ENCODE data around the gene FRMD8. TPM values are rescaled to one million over a fixed set of nuclear protein-coding genes. Genes with fewer than 3 reads are reported as not detected.

Gene FRMD8
- total and polyA plus RNA-seq, 9 of the 15 experiments (the other 6 are each of a cell fraction or from before 2014, with no cell fraction given) = 4.5 to 54.5 (median 15.8) TPM

DNA sequence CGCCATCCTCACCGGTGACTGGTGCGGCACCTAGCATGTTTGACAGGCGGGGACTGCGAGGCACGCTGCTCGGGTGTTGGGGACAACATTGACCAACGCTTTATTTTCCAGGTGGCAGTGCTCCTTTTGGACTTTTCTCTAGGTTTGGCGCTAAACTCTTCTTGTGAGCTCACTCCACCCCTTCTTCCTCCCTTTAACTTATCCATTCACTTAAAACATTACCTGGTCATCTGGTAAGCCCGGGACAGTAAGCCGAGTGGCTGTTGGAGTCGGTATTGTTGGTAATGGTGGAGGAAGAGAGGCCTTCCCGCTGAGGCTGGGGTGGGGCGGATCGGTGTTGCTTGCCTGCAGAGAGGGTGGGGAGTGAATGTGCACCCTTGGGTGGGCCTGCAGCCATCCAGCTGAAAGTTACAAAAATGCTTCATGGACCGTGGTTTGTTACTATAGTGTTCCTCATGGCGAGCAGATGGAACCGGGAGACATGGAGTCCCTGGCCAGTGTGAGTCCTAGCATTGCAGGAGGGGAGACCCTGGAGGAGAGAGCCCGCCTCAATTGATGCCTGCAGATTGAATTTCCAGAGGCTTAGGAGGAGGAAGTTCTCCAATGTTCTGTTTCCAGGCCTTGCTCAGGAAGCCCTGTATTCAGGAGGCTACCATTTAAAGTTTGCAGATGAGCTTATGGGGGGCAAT is 37.2 kb downstream of the FRMD8 start (continued):
- TF ChIP-seq, protein P1, sequence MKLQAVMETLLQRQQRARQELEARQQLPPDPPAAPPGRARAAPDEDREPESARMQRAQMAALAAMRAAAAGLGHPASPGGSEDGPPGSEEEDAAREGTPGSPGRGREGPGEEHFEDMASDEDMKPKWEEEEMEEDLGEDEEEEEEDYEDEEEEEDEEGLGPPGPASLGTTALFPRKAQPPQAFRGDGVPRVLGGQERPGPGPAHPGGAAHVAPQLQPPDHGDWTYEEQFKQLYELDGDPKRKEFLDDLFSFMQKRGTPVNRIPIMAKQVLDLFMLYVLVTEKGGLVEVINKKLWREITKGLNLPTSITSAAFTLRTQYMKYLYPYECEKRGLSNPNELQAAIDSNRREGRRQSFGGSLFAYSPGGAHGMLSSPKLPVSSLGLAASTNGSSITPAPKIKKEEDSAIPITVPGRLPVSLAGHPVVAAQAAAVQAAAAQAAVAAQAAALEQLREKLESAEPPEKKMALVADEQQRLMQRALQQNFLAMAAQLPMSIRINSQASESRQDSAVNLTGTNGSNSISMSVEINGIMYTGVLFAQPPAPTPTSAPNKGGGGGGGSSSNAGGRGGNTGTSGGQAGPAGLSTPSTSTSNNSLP (IDR thresholded peaks at IDR 0.05; ENCODE audit: borderline replicate concordance, low read depth, low read length) = no peak; the same call in 1 of the 2 replicates
- TF ChIP-seq CREM (IDR thresholded peaks at IDR 0.05; ENCODE audit: low read depth) (no peak), SNRNP70 (optimal IDR thresholded peaks at IDR 0.05; ENCODE audit: low read depth, low read length) (peak; percentile 98), RCOR1 (IDR thresholded peaks at IDR 0.05; ENCODE audit: borderline replicate concordance in 1 of 2, low read depth in 2 of 2, low read length in 2 of 2) (no peak), ZNF347 (CRISPR knock-in tag; IDR thresholded peaks at IDR 0.05; ENCODE audit: low read depth) (0 out of 2 replicates have a peak, but pooled peaks have one; percentile 13), ZNF41 (CRISPR knock-in tag; conservative IDR thresholded peaks at IDR 0.05) (peak; percentile 80), RBM14 (IDR thresholded peaks at IDR 0.05; ENCODE audit: borderline replicate concordance, insufficient read depth, low read depth, low read length) (no peak), KDM2B (CRISPR knock-in tag; IDR thresholded peaks at IDR 0.05) (no peak), ZNF354B (CRISPR knock-in tag; IDR thresholded peaks at IDR 0.05) (no peak), MED1 (CRISPR knock-in tag; IDR thresholded peaks at IDR 0.05; ENCODE audit: borderline replicate concordance) (no peak), MYNN (IDR thresholded peaks at IDR 0.05) (no peak), MYNN (CRISPR knock-in tag; IDR thresholded peaks at IDR 0.05) (no peak), MTA3 (IDR thresholded peaks at IDR 0.05; ENCODE audit: borderline replicate concordance) (no peak), SMARCB1 (IDR thresholded peaks at IDR 0.05; ENCODE audit: insufficient read length, low read depth) (no peak), RBM39 (optimal IDR thresholded peaks at IDR 0.05; ENCODE audit: low read depth, low read length) (peak; percentile 90)
- TF ChIP-seq, protein P2, sequence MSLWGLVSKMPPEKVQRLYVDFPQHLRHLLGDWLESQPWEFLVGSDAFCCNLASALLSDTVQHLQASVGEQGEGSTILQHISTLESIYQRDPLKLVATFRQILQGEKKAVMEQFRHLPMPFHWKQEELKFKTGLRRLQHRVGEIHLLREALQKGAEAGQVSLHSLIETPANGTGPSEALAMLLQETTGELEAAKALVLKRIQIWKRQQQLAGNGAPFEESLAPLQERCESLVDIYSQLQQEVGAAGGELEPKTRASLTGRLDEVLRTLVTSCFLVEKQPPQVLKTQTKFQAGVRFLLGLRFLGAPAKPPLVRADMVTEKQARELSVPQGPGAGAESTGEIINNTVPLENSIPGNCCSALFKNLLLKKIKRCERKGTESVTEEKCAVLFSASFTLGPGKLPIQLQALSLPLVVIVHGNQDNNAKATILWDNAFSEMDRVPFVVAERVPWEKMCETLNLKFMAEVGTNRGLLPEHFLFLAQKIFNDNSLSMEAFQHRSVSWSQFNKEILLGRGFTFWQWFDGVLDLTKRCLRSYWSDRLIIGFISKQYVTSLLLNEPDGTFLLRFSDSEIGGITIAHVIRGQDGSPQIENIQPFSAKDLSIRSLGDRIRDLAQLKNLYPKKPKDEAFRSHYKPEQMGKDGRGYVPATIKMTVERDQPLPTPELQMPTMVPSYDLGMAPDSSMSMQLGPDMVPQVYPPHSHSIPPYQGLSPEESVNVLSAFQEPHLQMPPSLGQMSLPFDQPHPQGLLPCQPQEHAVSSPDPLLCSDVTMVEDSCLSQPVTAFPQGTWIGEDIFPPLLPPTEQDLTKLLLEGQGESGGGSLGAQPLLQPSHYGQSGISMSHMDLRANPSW (CRISPR knock-in tag; IDR thresholded peaks at IDR 0.05) = no peak; the same call in 1 of the 2 replicates
- TF ChIP-seq, protein P3, sequence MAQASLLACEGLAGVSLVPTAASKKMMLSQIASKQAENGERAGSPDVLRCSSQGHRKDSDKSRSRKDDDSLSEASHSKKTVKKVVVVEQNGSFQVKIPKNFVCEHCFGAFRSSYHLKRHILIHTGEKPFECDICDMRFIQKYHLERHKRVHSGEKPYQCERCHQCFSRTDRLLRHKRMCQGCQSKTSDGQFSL (CRISPR knock-in tag; IDR thresholded peaks at IDR 0.05) = no peak; the same call in 1 of the 2 replicates
- TF ChIP-seq, protein P3 (tag; IDR thresholded peaks at IDR 0.05) = no peak
- TF ChIP-seq, protein P4, sequence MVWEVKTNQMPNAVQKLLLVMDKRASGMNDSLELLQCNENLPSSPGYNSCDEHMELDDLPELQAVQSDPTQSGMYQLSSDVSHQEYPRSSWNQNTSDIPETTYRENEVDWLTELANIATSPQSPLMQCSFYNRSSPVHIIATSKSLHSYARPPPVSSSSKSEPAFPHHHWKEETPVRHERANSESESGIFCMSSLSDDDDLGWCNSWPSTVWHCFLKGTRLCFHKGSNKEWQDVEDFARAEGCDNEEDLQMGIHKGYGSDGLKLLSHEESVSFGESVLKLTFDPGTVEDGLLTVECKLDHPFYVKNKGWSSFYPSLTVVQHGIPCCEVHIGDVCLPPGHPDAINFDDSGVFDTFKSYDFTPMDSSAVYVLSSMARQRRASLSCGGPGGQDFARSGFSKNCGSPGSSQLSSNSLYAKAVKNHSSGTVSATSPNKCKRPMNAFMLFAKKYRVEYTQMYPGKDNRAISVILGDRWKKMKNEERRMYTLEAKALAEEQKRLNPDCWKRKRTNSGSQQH (CRISPR knock-in tag; IDR thresholded peaks at IDR 0.05) = peak; percentile 87
- TF ChIP-seq, protein P5, sequence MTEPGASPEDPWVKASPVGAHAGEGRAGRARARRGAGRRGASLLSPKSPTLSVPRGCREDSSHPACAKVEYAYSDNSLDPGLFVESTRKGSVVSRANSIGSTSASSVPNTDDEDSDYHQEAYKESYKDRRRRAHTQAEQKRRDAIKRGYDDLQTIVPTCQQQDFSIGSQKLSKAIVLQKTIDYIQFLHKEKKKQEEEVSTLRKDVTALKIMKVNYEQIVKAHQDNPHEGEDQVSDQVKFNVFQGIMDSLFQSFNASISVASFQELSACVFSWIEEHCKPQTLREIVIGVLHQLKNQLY (CRISPR knock-in tag; conservative IDR thresholded peaks at IDR 0.05) = peak in 1 of 2 experiments; percentile 58; a peak in 2 of 4 replicates

Data from K562 (cell line).